IPS-18c (cell line): ENCODE results near the gene SIGLEC6.

ENCODE experiments used
- H3K4me3 ChIP-seq: 2 replicates; pipeline ENCODE4 v1.7.0; 2013; ENCODE audit warnings: low read depth, mild to moderate bottlenecking, low read length, moderate library complexity; ENCODE audit not compliant: insufficient read depth
- H3K9me3 ChIP-seq: one replicate; pipeline ENCODE4 v1.6.1; 2013; ENCODE audit warnings: mild to moderate bottlenecking, low read length, moderate library complexity; ENCODE audit not compliant: control insufficient read depth, insufficient read depth

SIGLEC6 gene

DNA sequence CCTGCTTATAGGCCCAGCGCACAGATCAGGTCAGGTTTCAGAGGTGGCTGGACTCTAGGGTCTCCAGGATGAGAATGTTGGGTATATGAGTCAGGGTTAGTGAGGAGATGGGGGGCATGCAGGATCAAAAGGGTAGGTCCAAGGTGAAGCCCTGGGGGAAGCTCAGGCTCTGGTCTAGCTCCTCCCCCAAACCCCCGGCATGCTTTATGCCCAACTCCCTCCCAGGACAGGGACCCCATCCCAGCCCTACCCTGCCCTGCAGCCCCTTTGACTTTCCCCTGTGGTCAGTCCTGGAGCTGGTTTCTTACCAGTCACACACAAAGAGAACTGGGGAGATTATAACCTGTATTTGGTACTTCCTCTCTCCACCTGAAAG, 62.9 kb downstream of the SIGLEC6 start:
- Histone ChIP-seq H3K9me3 (no peaks in the 10 kb centered on the region), H3K4me3 (no peak overlapping the region)

DNA sequence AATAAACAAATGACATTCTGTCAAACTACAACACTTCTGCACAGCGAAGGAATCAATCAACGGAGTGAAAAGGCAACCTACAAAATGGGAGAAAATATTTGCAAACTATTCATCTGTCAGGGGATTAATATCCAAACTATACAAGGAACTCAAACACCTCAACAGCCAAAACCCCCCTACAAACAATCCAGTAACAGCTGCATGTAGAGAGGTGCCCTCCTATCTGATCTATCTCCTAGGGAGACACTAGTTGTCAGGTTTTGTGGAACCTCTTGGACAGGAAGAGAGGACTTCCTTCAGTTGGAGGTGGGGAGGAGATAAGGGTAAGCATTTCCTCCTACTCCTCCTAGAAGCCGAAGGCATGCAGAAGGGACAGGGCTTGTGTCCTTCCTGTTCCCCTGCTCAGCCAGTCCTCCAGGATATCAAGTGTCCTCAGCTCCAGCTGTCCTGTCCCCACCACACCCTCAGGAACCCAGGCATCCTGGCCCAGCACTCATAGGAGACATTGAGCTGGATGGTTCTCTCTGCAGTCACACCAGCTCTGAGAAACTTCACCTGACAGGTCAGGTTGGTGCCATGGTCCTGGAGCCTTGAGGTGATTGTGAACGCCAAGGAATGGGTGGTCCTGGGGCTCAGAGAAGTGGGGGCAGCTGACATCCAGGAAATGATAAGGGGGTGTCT, 63.5 kb downstream of the SIGLEC6 start:
- Histone ChIP-seq H3K4me3 (no peak overlapping the region), H3K9me3 (no peaks in the 10 kb centered on the region)
